Measurements from ENCODE around the gene CD2. TPM values are rescaled to one million over a fixed set of nuclear protein-coding genes. Genes with fewer than 3 reads are reported as not detected.

The CD2 gene
- total RNA-seq, 1 experiment from 2014 or later: not detected

DNA sequence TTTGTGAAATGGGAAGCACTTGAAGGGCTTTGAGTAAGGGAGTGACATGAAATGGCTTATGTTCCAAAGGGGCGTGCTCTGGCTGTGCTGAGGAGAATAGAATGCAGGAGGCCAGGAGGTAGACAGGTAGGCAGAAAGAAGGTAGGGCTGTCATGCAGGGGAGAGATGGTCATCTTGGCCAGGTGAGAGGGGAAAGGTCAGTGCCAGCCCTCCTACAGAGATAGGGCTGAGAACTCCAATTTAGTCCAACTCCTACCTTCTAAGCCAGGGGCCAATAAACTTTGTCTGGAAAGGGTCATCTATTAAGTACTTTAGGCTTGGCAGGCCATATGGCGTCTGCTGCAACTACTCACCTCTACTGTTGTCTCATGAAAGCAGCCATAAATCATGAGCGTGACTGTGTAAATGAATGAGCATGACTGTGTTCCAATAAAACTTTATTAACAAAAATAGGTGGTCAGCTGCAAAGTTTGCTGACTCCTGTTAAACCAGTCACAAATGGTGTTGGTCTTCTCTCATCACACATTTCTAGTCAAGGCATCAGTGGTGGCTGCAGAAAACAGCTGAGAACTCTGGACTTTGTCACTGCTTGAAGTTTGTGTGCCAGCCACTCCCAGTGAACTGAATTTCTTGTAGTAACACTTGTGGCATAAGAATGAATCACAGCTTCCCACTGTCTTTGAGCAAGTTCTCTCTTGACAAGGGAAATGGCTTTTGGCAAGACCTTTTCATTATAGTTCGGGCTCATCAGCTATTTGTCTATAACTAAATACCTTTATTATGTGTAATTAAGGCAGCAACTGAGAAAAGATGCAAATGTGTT, 32.0 kb upstream of the CD2 start:
- Histone ChIP-seq H3K9me3 (no peaks in the 10 kb centered on the region), H3K36me3 (no peaks in the 10 kb centered on the region), H3K27me3 (peaks cover 2% of the 10 kb centered on the region; the same call in 1 of the 2 replicates), H3K4me3 (no peak overlapping the region)
- no peak for DNase-seq

DNA sequence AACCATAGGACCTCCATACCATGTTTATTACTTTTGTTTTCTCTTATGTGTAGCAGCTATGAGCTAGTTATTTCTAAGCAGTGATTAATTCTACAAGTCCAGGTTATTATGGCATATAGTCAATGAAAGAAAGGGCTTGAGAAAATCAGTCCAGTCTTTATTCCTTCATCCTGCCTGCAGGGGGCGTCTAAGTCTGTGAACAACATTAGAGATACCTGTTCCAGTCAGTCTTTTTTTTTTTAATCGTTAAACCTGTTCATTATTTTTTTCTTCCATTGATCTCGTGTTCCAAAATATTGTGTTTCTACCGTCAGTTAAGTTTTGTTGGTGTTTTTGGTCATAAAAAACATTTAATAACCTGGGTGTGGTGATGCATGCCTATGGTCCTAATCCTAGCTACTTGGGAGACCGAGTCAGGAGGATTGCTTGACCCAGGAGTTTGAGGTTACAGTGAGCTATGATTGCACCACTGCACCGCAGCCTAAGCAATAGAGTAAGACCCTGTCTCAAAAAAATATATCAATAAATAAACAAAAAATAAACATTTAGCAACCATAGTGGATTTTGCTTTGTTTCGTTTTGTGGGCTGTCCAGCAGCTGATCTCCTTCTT, 29.4 kb upstream of the CD2 start:
- Histone ChIP-seq H3K4me3 (no peak overlapping the region), H3K36me3 (no peaks in the 10 kb centered on the region), H3K9me3 (no peaks in the 10 kb centered on the region), H3K27me3 (peaks cover 2% of the 10 kb centered on the region; the same call in 1 of the 2 replicates)
- peak; percentile 45 for DNase-seq

DNA sequence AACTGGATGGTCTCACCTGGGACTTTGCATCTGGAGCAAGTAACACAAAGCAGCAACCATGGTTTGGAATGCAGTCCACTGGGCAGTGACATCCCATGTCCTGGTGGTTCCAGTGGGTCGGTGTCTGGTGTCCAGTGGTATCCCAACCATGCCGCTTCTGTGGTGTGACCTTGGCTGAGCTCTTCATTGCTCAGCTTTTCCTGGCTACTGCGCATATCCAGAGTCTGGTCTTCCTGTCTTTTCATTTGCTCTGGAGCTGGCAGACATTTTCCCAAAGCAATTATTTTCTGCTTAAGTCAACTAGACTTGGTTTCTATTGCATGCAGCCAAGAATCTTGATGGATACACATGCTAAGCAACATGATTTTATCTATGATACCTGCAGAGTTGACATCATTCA, 28.4 kb upstream of the CD2 start:
- Histone ChIP-seq H3K9me3 (no peaks in the 10 kb centered on the region), H3K36me3 (no peaks in the 10 kb centered on the region), H3K4me3 (no peak overlapping the region), H3K27me3 (peaks cover 2% of the 10 kb centered on the region; the same call in 1 of the 2 replicates)
- peak; percentile 31 for DNase-seq

DNA sequence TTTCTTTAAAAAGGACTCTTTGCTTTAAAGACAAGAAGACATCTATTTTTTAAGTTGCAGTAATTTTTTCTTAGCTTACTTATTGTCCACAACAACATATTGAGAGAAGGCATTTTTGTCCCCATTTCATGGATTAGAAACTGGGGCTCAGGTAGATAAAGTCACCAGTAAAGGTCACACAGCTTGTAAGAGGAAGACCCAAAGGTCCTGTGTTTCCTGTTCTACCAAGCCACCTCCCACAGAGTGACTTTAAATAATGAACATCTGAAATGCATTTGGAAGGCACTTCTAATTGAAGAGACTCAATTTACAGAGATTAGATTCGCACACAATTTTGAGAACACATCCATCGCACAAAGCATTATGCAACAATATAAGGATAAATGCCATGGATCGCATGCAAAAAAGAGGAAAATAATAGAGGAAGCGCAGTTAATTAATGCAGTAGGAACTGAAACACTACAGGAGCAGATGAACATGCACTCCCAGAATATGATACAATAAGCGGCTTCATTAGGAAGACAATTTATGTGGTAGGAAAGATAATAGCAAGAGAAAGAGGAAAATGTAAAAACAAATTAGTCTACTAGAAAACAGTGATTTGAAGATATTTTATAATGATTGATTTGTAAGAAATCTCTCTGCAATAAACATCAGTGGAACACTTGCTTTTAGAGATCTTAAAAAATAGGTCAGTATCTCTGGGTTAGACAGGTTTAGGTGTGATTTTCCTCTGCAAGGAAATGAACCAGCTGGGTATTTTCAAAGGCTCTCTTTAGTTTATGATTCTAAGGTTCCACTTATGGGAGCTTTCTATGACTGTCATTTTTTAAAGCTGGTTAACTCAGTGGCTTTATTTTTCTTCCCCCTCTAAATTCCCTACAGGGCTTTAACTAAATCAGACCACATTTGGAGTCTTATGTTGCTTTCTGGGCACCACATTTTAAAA, 27.1 kb upstream of the CD2 start:
- Histone ChIP-seq H3K9me3 (no peaks in the 10 kb centered on the region), H3K27me3 (peaks cover 2% of the 10 kb centered on the region; the same call in 1 of the 2 replicates), H3K36me3 (no peaks in the 10 kb centered on the region), H3K4me3 (no peak overlapping the region)
- no peak for DNase-seq

DNA sequence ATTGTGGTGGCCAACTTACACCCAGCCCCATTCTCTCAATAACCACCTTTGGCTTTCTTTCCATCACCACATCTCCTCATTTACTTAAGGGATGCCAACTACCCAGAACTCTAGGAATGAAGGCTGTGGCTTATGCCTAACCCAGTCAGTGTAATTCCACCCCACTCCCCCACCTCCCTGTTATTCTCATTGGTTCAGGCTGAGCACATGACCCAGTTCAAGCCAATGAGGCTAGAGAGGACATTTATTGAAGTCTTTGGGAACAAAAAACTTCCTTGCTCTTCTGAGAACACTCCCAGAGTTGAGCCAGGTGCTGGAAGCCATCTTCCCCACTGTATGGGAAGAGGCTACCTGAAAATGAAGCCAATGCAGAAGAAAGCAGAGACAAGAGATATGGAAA, 22.8 kb upstream of the CD2 start:
- Histone ChIP-seq H3K36me3 (no peaks in the 10 kb centered on the region), H3K4me3 (no peak overlapping the region), H3K9me3 (no peaks in the 10 kb centered on the region), H3K27me3 (no peaks in the 10 kb centered on the region; the same call in 1 of the 2 replicates)
- DNase-seq: no peak

DNA sequence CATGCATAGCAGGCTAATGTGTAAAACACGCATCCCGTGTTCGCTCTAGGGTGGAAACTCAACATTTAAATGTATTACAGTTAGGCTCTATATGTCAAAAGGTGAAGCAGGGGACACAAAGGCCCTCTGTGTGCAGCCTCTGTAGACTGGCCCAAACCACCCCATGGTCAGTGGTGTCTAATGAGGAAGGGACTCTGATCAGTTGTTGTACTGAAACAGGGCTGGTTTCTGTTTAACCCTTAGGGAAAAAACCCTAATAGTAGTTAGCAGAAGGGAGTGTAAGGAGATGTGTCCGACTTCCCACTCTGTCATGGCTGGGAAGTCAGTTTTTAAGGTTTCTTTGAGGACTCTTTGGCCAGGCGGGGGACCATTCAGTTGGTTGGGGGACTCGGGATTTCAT, 21.5 kb upstream of the CD2 start:
- no peak for DNase-seq
- H3K27me3 ChIP-seq: no peaks in the 10 kb centered on the region
- no peak overlapping the region for H3K4me3 ChIP-seq
- H3K9me3 ChIP-seq: no peaks in the 10 kb centered on the region
- no peaks in the 10 kb centered on the region for H3K36me3 ChIP-seq

DNA sequence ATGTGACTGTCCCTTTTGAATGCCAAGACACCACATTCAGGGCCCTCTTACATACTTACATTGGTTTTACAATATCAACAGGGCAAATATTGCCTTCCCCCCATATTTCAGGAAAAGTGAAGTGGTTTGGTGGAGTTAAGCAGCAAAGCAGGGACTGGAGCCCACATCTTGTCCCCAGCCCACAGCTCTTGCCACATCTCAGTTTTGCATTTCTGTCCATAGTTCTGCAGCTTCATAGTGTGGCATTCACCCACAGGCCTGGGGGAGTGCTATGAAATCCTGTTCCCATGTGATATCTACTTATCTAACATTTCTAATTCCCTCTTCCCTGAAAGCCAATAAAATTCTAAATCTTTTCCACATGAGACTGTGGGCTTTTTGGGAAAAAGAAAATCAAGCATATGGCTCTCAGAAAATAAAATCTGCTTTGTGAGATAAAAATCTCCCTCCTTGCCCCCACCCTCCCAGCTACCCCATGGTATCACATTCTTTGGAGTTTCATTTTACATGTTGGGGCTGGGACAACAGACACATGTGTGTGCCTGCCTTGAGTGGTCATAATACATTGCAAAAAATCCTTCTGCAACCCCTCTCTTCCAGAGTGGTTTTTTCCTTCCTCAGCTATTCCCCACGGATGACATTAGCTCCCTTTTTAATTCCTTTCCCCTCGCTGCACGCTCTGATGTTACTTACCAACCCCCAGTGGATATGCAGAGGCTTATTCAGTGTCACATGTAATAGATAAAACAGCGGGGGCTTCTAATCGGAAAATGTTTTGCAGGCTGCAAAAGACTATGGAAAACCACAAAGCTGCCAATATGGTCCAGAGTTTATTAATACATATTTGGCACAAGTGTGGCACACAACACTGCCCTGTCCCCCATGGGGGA, 20.5 kb upstream of the CD2 start:
- Histone ChIP-seq H3K36me3 (no peaks in the 10 kb centered on the region), H3K9me3 (no peaks in the 10 kb centered on the region), H3K4me3 (no peak overlapping the region), H3K27me3 (no peaks in the 10 kb centered on the region)
- DNase-seq: no peak

DNA sequence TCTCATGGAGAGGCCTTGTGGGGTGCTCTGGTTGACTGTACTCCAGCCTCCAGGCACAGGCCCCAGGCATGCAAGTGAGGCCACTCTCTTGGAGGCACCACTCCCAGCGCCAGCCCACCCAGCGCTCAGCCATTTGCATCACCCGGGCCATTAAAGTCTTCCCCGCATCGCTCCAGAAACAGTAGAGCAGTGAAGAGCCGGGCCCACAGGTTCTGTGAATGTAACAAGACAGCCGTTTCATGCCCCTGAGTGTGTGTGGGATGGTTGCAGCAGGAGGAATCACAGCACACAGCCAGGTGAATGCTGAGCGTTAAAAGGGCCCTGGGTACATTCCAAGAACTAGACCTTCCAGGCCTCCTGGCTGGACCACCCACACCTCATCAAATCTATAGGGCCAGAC, 19.0 kb upstream of the CD2 start:
- DNase-seq: no peak
- no peaks in the 10 kb centered on the region for H3K9me3 ChIP-seq
- H3K4me3 ChIP-seq: no peak overlapping the region
- H3K27me3 ChIP-seq: no peaks in the 10 kb centered on the region
- no peaks in the 10 kb centered on the region for H3K36me3 ChIP-seq

DNA sequence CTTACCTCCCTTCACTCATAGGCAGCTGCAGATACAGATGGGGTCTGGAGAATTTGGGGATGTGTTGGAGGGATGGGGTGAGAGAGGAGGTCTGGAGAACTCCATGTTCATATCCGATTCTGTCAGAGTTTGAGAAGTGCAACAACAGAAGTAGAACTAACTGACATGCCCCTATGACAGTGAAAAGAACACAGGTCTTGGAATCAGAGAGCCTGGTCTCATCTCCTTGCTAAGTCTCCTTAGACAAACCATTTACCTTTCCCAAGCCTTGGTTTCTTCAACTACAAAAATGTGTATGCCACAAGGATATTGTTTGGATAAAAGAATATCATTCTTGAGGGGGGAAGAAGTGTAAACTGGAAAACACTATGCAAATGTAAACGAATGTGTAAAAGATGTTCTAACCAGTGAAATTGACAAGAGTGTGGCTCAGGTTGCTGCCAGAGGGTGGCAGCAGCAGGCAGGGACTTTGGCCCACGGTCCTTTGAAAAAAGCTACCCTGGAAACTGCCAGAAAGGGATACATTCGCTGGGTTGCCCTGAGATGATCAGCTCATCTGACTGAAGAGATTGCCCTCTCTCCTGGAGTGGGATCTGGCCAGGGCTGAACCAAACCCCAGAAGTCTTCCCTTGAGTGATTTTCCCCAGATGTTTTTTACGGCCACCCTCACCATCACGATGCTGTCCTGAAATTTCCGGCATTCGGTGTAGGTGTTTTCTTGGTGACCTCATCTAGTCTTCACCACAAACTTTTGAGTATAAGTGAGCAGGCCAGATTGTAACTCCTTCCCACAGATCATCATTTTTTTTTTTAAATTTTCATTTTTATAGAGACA, 17.0 kb upstream of the CD2 start:
- Histone ChIP-seq H3K9me3 (no peaks in the 10 kb centered on the region), H3K36me3 (no peaks in the 10 kb centered on the region), H3K4me3 (no peak overlapping the region), H3K27me3 (no peaks in the 10 kb centered on the region)
- DNase-seq: peak; percentile 38

DNA sequence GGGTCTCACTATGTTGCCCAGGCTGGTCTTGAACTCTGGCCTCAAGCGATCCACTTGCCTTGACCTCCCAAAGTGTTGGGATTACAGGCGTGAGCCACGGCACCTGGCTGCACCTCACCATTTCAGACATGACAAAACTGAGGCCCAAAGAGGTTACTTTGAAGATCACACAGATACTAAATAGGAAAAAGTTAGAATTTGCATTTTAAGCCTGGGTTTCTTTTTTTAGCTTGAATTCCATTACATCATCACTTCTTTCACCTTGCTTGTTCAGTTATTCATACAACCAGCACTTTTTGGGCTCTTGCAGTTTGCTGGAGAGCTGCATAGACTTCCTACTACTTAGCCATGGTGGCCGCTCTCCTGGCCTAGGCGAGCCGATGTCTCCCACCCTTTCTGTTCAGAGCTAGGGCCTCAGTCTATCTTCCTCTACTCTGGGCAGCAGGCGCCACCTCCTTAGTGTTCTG, 16.3 kb upstream of the CD2 start:
- no peak for DNase-seq
- Histone ChIP-seq H3K36me3 (no peaks in the 10 kb centered on the region), H3K4me3 (no peak overlapping the region)

DNA sequence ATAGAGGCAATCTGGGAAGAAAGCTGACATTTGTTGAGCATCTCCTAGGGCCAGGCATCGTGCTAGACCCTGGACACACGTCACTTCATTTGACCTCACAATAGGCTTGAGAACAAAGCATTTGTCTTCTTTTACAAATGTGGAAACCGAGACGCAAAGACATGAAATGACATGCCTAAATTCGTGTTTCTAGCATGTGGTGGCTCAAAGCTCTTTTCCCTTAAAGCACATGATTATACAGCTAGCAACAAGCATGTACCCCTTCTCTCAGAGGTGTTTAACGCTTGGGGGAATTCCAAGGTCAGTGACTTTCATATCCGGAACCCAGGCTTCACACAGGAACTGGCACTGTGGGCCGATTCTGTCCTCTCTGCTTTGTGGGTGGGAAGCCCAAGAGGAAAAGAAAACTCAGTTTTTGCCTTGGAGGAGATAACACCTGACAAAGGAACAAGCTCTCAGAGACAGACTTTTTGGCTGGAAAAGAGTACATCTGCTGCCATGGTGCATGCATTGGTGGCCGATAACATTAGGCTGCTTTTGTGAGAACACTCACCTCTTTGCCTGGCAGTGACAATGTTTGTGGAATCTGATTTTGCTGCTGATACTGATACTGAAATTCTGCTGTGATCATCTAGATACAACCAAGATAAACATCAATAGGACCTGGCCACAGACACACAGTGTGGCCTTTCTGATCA, 15.4 kb upstream of the CD2 start:
- Histone ChIP-seq H3K9me3 (peaks cover 10% of the 10 kb centered on the region), H3K36me3 (no peaks in the 10 kb centered on the region), H3K27me3 (no peaks in the 10 kb centered on the region), H3K4me3 (no peak overlapping the region)
- DNase-seq: no peak

More for the DNA sequence above, 16.3 kb upstream of the CD2 start:
- Histone ChIP-seq H3K9me3 (peaks cover 1% of the 10 kb centered on the region), H3K27me3 (no peaks in the 10 kb centered on the region)

DNA sequence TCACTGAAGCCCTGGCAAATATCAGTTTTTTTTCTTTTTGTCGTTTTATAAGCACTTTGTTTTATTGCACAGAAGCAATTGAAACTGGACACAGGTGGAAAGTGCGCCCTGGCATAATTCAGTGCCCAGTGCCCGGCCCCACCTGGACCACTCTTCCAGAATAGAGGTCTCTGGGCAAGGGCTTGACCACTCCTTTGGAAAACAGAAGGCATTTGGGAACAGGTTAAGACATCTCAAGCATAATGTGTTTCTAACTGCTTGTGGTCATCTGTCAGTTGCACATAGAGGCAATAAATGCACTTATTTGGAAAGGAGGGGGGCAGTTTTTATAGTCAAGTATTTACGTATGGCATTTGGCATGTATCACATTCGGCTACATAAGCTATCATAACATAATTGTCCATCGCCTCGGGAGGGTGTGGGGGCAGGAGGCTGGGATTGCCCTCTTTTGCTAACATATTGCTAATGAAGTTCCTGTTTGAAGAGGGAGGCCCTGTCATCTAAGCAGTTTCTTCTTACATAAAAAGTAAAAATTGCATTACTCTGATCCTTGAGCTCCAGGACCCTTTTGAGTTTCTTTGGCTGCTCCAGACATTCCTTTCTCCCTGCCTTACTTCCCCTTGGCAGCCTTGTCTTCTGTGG, 14.7 kb upstream of the CD2 start:
- Histone ChIP-seq H3K4me3 (no peak overlapping the region), H3K9me3 (peaks cover 17% of the 10 kb centered on the region), H3K27me3 (no peaks in the 10 kb centered on the region), H3K36me3 (no peaks in the 10 kb centered on the region)
- no peak for DNase-seq

DNA sequence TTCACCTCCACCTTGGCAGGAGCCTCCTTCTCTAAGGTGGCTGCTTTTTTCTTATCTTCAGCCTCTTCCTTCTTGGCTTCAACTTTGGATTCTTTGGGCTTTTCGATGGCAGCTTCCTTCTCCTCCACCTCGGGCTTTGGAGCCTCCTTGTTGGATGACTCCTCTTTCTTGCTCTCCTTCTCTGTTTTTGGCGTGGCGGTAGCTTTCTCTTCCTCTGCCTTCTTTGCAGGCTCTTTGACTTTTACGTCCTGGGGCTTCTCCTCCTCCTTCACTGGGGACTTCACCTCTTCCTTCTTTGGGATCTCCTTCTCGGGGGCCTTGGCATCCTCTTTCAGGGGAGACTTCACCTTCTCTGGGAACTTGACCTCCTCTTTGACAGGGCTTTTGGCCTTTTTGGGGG, 13.9 kb upstream of the CD2 start:
- H3K27me3 ChIP-seq: no peaks in the 10 kb centered on the region
- H3K36me3 ChIP-seq: no peaks in the 10 kb centered on the region
- H3K9me3 ChIP-seq: peaks cover 17% of the 10 kb centered on the region
- DNase-seq: no peak
- no peak overlapping the region for H3K4me3 ChIP-seq

DNA sequence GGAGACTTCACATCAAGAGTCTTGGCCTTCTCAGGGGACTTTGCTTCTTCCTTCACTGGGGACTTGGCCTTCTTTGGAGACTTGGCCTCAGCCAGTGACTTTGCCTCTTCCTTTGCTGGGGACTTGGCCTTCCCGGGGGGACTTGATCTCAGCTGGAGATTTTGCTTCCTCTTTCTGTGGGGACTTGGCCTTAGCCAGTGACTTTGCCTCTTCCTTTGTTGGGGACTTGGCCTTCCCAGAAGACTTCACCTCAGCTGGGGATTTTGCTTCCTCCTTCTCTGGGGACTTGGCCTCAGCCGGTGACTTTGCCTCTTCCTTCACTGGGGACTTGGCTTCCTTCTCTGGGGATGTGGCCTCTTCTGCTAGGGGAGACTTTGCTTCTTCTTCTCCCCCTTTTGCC, 13.5 kb upstream of the CD2 start:
- Histone ChIP-seq H3K36me3 (no peaks in the 10 kb centered on the region), H3K27me3 (no peaks in the 10 kb centered on the region), H3K4me3 (no peak overlapping the region), H3K9me3 (peaks cover 17% of the 10 kb centered on the region)
- DNase-seq: no peak
